ENCODE data around the gene TPCN2. TPM values are rescaled to one million over a fixed set of nuclear protein-coding genes. Genes with fewer than 3 reads are reported as not detected.

Gene TPCN2
- total RNA-seq, 3 donors from 2014 or later (not counting 1 experiment from before 2014, with no cell fraction given) = 14.9 to 18.3 (median 18.2) TPM

DNA sequence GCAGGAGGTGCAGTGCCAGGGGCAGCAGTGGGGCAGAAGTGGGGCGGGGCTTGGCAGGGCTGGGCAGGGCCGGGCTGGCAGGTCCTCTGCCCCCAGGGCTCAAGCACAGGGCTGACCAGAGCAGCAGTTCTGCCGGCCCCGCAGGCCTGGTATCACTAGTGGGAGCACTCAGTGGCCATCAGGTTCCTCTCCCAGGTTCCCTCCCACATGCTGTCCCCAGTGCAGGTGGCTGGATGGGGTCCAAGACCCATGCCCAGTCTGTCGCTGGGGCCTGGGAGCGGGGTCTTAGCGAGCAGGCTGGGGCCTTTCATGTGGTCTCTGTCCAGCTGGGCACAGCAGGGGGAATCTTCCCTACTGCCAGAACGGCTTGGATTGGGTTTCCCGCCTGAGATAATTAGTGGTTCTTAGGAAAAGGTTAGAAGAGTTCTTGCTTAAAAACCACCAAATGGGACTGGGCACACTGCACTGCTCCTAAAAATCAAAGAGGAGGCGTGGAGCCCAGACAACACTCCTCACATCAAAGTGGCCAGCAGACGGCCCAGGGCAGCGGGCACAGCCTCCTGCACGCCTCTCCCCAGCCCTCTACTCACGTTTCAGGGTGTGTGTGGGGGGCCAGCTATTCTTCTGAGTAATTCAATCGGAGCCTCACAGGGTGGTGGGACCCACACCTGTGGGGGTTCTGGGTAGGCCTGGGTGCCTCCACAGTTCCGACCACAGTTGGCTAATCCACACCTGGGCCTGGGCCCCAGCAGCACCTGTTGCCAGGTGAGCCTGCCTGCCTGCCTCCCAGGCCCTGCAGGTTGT is 45.6 kb downstream of the TPCN2 start:
- Histone ChIP-seq H3K4me3 (ENCODE audit: low read length) (no peak overlapping the region), H3K36me3 (ENCODE audit: control insufficient read depth, insufficient read depth, low read length) (peaks cover 6% of the 10 kb centered on the region), H3K27me3 (ENCODE audit: control insufficient read depth, insufficient read depth, low read length) (no peaks in the 10 kb centered on the region), H3K9me3 (ENCODE audit: control insufficient read depth, insufficient read depth, low read length) (no peaks in the 10 kb centered on the region), H3K27ac (ENCODE audit: low read length) (no peak overlapping the region), H3K4me1 (ENCODE audit: control insufficient read depth, insufficient read depth, low read length) (no peaks in the 10 kb centered on the region)
- TF ChIP-seq, protein P1, sequence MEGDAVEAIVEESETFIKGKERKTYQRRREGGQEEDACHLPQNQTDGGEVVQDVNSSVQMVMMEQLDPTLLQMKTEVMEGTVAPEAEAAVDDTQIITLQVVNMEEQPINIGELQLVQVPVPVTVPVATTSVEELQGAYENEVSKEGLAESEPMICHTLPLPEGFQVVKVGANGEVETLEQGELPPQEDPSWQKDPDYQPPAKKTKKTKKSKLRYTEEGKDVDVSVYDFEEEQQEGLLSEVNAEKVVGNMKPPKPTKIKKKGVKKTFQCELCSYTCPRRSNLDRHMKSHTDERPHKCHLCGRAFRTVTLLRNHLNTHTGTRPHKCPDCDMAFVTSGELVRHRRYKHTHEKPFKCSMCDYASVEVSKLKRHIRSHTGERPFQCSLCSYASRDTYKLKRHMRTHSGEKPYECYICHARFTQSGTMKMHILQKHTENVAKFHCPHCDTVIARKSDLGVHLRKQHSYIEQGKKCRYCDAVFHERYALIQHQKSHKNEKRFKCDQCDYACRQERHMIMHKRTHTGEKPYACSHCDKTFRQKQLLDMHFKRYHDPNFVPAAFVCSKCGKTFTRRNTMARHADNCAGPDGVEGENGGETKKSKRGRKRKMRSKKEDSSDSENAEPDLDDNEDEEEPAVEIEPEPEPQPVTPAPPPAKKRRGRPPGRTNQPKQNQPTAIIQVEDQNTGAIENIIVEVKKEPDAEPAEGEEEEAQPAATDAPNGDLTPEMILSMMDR (IDR thresholded peaks at IDR 0.05) = no peak
- Mint-ChIP-seq H3K27ac (no peak overlapping the region), H3K4me1 (peaks cover 0 to 5% of the 10 kb centered on the region in 2 donors), H3K9me3 (no peaks in the 10 kb centered on the region), H3K4me3 (no peak overlapping the region), H3K27me3 (ENCODE audit: low read depth in 2 of 2) (no peaks in the 10 kb centered on the region), H3K36me3 (no peaks in the 10 kb centered on the region)
- intact Hi-C loops (cut with micrococcal nuclease) = loop anchor here (5.0 kb wide), 1 partner anchor 137 kb away; no protein-coding TSS in a partner anchor
- no peak for DNase-seq
- WGBS (ENCODE audit: insufficient coverage) = 87% methylated on average over 15 of the region's 16 CpGs
- no peak for ATAC-seq

DNA sequence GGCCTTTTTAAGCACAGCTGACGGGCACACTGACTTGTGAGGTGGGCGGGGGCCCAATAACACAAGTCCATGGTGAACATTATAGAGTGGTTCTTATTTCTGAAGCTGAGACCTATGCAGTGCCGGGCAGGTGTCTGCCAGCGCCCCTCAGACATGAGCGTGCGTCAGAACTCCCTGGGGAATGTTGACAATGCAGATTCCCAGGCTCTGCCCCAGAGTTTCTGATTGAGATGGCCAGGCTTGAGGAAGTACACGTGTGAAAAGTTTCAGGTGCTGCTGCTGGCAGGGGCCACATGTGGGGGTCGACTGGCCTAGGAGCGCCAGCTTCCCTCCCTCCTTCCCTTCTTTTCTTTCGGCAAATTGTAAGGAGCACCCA is 46.2 kb downstream of the TPCN2 start:
- WGBS (ENCODE audit: insufficient coverage) = 90% methylated on average over 10 of the region's 10 CpGs
- H3K27ac Mint-ChIP-seq = no peak overlapping the region
- H3K27me3 Mint-ChIP-seq (ENCODE audit: low read depth in 2 of 2) = peaks cover 0 to under 1% of the 10 kb centered on the region in 2 donors

DNA sequence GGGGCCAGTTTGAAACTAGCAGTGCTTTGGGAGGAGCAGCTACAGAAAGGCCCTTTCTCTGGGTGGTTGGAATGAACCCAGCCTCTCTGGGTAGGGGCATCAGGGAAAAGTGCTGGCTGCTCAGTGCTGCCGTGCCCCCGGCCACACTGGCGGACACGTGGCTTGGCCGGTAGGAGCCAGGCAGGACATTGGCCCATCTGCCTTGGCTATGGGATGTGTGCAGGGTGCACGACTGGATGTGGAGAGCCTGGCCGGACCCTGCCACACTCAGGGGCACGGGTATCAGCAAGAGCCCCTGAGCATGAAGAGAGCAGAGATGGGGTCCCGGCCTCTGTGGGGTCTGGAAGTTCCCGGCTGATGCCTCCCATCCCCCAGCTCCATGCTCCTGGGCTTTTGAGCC is 46.6 kb downstream of the TPCN2 start:
- Histone ChIP-seq H3K36me3 (ENCODE audit: control insufficient read depth, insufficient read depth, low read length) (peaks cover 3% of the 10 kb centered on the region), H3K27me3 (ENCODE audit: control insufficient read depth, insufficient read depth, low read length) (no peaks in the 10 kb centered on the region), H3K27ac (ENCODE audit: low read length) (no peak overlapping the region), H3K4me1 (ENCODE audit: control insufficient read depth, insufficient read depth, low read length) (no peaks in the 10 kb centered on the region), H3K9me3 (ENCODE audit: control insufficient read depth, insufficient read depth, low read length) (no peaks in the 10 kb centered on the region), H3K4me3 (ENCODE audit: low read length) (no peak overlapping the region)
- no peak overlapping the region for H3K27ac Mint-ChIP-seq
- WGBS (ENCODE audit: insufficient coverage) = 93% methylated on average over 10 of the region's 10 CpGs
- peaks cover 0 to 2% of the 10 kb centered on the region in 2 donors for H3K27me3 Mint-ChIP-seq (ENCODE audit: low read depth in 2 of 2)
- DNase-seq = no peak
- no peak overlapping the region for H3K4me3 Mint-ChIP-seq
- no peak for ATAC-seq
- H3K36me3 Mint-ChIP-seq = no peaks in the 10 kb centered on the region
- peaks cover 0 to 5% of the 10 kb centered on the region in 2 donors for H3K4me1 Mint-ChIP-seq
- intact Hi-C loops (cut with micrococcal nuclease) = no loop called here
- H3K9me3 Mint-ChIP-seq = no peaks in the 10 kb centered on the region
- TF ChIP-seq, protein P1 (IDR thresholded peaks at IDR 0.05) = no peak

More for the DNA sequence above, 46.2 kb downstream of the TPCN2 start:
- H3K27ac ChIP-seq (ENCODE audit: low read length) = no peak overlapping the region
- no peaks in the 10 kb centered on the region for H3K36me3 Mint-ChIP-seq
- H3K4me1 ChIP-seq (ENCODE audit: control insufficient read depth, insufficient read depth, low read length) = no peaks in the 10 kb centered on the region
- no peak for DNase-seq
- no peak overlapping the region for H3K4me3 ChIP-seq (ENCODE audit: low read length)
- TF ChIP-seq, protein P1 (IDR thresholded peaks at IDR 0.05) = no peak
- H3K4me3 Mint-ChIP-seq = no peak overlapping the region
- no peaks in the 10 kb centered on the region for H3K9me3 Mint-ChIP-seq
- no peaks in the 10 kb centered on the region for H3K27me3 ChIP-seq (ENCODE audit: control insufficient read depth, insufficient read depth, low read length)
- H3K36me3 ChIP-seq (ENCODE audit: control insufficient read depth, insufficient read depth, low read length) = peaks cover 6% of the 10 kb centered on the region
- ATAC-seq = no peak
- peaks cover 0 to 5% of the 10 kb centered on the region in 2 donors for H3K4me1 Mint-ChIP-seq
- no peaks in the 10 kb centered on the region for H3K9me3 ChIP-seq (ENCODE audit: control insufficient read depth, insufficient read depth, low read length)
- intact Hi-C loops (cut with micrococcal nuclease) = loop anchor here (5.0 kb wide), 1 partner anchor 138 kb away; no protein-coding TSS in a partner anchor

Data from natural killer cell (primary cell).